M059J (cell line): ENCODE measurements around the gene TNFSF8. TPM values are rescaled to one million over a fixed set of nuclear protein-coding genes. Genes with fewer than 3 reads are reported as not detected.

Experiments
- DNase-seq: peaks from one replicate; pipeline ENCODE4 v3.0.0-alpha.2; 2012; ENCODE audit warnings: low read depth
- total RNA-seq: library from RNA; depleted of rRNA; stranded (reverse); fragments of >200 nt; shearing (Covaris generic); gene quantifications from 2 replicates; pipeline ENCODE4 v1.2.3, GENCODE V29; 2014

The TNFSF8 gene
- total RNA-seq, 1 experiment from 2014 or later = not detected

GRCh38 chr9:114936581-114936980, 6.2 kb upstream of the TNFSF8 start:
- no peak for DNase-seq

GRCh38 chr9:114935119-114935518, 4.7 kb upstream of the TNFSF8 start:
- no peak for DNase-seq

DNA sequence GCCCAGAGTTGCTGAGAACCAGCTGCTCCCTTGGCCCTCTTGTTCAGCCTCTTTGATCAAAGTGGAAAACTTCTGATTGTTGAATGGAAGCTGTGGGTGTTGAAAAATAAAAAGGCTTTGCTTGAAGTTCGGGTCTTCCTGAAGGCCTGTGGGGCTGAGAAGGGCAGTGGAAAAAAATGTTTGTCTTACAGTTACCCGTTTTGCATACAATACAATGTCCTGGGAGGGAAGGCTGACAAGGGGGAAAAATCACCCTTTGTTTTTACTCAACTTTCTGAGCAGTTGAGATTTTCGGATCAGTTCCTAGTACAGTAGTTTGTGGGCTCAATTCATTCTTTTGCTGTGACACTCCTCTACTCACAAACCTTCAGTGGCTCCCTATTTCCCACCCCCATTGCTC, 2.1 kb upstream of the TNFSF8 start:
- DNase-seq = no peak

GRCh38 chr9:114931407-114931806, 1.0 kb upstream of the TNFSF8 start:
- no peak for DNase-seq

GRCh38 chr9:114929201-114929600, 1.2 kb downstream of the TNFSF8 start:
- DNase-seq = no peak

DNA sequence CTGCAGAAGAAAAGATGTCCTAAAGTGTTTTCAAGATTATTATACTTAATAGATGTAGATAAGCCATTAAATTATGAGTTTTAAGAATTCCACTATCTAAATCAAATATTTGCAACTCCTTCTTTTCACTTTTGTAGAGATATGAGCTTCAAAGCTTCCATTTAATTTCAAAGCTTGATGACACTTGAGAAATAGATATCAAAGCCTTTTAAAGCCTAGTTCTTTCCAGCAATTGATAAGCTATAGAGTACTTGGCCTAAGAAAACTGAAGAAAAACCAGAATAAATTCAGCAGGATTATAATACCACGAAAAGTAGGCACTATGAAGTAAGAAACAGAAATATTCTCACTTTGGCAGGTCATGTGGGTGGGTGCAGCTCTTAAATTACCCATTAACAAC, 1.7 kb downstream of the TNFSF8 start:
- no peak for DNase-seq

DNA sequence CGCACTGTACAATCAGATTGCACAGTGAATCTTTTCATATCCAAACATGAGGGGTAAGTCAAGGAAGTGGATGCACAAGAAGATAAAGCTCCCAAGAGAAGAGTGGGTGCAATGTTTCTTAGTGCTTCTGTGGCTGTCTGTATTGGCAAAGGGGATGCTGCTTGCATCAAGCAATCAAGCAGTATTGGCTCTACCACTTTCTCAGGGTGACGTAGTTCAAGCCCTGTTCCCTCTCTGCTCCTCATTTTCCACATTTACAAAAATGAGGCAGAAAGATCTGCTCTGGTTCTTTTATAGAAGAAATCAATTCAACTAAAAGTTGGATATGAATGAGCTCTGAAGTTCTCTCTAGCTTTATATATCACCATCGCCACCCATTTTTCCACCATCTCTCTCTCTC, 2.3 kb downstream of the TNFSF8 start:
- DNase-seq = no peak

- DNase-seq = no peak
Observed at GRCh38 chr9:114925672-114926071, 4.7 kb downstream of the TNFSF8 start.

DNA sequence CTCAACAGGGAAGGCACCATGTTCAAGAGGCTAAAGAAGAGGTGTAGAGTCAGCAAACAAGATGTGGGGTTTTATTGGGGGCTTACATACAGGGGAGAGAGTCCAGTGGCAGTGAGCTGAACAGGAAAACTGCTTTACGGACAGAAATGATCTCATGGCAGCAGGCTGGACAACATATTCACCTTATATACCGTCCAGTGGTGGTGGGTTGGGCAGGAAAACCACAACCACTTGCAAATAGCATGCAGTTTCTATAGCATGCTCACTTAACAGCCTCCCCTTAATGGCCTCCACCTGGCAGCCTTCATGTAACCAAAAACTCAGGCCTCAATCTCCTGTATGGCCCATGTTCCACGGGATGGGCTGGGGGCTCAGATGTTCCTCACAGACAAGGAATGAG, 5.4 kb downstream of the TNFSF8 start:
- no peak for DNase-seq

- DNase-seq = no peak
Observed at GRCh38 chr9:114924327-114924726, 6.1 kb downstream of the TNFSF8 start.

- DNase-seq = no peak
Observed at GRCh38 chr9:114923918-114924317, 6.5 kb downstream of the TNFSF8 start.

DNA sequence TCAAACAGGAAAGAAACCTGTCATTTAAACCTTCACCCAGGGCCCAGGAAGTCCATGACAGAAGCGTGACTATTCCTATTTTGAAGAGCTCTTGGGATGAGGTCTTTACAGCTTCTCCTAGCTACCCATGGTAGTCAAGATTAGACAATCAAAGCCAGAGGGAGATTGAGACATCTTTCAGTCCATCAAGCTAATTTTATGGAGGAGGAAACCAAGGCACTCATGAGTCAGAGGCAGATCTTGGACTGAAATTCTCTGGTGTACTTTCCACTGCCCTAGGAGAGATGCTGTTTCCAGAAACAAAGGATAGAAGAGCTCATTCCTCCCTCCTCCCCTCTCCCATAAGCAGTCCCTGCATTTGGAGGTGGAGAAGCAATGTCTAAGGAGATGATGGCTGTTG, 9.2 kb downstream of the TNFSF8 start:
- DNase-seq = no peak

GRCh38 chr9:114919611-114920010, 10.8 kb downstream of the TNFSF8 start:
- DNase-seq = no peak

DNA sequence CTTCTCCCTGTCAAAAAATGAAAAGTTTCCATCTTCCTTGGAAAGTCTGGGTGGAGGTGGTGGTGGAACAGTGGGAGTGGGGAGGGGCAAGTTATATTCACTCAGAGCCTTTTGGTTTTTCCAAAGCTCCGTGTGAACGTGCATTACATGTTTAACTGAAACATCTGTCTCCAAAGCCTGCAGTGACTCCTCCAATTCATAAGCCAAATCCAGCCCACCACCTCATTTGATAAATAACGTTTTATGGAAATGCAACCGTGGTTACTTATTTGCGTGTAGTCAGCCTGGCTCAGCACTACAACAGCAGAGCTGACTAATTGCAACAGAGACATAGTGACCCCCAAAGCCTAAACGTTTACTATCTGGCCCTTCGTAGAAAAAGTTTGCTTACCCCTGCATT, 13.9 kb downstream of the TNFSF8 start:
- DNase-seq = no peak

DNA sequence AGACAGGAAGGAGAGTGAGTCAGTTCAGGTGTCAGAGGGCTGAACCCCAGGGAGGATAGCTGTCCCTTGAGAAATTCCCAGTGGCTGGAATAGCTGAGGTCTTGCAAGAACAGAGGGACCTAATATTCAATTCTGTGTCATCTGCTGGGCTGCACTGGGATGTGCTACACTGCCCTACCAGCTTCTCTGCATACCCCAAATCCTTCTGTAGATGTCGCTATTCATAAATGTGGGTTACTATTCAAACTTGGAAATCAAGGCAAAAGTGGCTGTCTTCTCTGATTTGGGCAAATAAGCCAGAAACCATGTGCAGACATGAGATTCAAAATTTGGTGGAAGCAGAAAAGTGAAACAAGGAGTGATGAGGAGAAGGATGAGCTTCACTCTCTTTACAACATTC, 16.3 kb downstream of the TNFSF8 start:
- no peak for DNase-seq

DNA sequence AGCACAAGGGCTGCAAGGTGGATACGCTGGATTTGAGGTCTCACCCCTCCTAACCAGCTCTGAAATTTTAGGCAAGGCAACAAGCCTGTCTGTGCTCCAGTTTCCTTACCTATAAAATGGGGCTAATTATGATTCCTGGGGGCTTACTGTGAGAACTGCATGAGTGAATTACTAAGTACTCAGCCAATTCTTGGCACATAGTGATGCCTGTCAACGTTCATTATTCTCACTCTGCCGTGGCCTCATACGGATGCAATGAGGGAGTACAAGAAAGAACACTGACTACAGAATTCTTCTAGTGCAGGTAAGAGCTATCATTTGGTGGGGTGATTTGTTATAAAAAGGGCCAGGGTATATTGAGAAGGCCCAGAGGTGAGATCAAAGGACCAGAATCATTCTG, 16.7 kb downstream of the TNFSF8 start:
- DNase-seq = no peak

DNA sequence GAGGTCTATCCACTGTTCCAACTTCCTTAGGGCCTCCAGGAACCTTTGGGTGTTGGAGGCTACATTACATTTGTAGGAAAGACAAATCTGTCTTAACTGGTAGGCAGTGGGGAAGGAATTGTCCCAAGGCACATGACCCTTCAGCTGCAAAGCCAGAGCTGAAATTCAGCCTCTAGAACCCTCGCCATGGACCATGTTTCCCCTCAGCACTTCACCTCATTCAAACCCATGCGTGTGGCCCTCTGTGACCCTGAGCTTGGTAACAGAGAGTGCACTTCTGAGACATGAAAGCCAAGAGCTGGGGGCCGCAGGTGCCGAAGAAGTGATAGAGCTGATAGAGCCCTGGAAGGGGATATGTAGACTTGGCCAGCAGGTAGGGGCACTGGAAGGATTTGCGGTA, 17.2 kb downstream of the TNFSF8 start:
- no peak for DNase-seq

- peak; percentile 77 for DNase-seq
Observed at GRCh38 chr9:114911167-114911821, 19.1 kb downstream of the TNFSF8 start.

DNA sequence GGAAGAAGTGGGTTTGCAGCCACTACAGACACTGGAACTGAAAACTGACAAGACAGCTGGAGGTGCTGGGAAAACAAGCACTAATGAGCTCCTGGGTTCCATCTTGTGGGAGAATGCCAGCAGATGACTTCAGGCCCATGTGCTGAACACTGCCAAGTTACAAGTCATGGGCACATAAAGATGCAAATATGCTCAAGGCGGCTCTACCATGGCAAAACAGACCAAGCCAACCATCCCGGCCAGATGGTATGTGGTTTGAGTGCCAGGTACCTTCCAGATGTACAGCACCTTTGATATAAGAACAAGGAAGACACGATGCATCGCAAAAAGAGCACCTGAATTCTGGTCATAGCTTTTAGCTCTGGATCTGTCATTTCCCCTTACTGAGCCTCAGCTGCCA, 19.9 kb downstream of the TNFSF8 start:
- peak; percentile 53 for DNase-seq

DNA sequence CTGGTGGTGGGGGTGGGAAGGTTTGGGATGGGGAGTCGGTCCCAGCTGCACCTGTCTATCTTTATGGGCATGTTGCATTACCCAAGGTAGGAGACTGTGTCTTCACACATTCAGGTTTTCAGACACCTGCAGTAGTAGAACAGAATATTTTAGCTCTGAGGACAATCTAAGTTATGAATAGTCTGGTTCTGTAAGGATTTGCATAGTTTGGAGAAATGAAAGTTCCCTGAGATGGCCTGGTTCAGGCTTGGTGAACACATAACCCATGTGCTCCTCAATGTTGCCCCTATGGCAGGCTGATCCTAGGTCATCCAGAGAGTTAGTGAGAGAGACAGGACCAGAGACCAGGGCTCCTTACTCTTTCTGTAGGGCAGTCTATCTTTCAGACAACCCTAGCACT, 20.7 kb downstream of the TNFSF8 start:
- DNase-seq = no peak

- DNase-seq = peak; percentile 57
Observed at GRCh38 chr9:114908805-114909448, 21.5 kb downstream of the TNFSF8 start.

DNA sequence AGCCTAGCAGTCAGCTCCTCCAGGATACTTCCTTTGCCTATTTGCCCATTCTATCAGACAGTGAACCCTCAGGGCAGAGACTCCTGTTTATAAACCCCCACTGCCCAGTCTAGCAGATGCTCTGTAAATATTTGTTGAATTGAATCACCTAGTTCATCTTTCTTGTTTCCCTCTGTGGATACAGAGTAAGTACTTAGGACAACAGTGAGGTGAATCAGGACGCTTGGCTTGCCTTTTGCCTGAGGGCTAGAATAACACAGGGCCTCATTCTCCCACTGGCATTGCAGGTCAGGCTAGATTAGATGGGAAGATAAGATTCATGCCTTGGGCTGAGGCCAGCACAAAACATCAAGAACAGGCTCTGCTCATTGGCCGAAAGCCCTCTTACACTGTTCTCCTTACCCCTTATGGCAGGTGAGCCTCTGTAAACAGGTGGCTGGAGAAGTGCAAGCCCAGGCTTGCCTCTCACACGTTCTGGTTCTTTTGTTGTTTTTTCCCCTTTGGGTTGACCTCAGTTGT, 22.2 kb downstream of the TNFSF8 start:
- peak; percentile 100 for DNase-seq

DNA sequence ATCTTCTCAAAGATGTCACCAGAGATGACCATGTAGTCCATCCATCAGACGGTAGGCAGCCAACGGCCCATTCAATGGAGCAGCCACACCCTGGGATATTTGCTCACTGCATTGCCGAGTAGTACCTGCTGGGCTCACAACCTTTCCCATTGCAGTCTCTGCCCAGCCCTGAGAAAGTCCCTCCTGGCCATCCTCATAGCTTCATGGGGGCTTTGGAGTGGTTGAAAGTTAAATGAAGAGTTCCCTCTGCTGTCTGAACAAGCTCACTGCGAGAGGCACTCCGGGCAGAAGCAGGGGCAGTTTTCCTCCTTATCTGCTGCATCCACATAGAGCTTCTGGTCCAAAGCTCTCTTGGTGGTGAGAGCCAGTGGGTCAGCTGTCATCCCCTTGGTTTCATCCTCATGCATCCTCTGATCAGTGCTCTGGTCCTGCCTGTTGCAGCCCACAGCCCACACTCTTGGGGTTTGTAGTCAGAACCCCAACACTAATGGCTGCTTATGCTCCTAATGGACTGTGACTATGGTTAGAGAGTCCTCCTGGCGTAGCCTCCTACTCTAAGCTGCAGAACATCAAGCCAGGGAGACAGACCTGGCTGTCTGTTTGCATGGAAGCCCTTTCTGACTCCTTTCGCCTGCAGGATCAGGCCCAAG, 23.3 kb downstream of the TNFSF8 start:
- peak; percentile 67 for DNase-seq
